Transverse colon (tissue), 3 donors: ENCODE measurements around the gene AP2A1.

Source experiments
- EP300 ChIP-seq: sonication (generic); formaldehyde crosslinking; IDR thresholded peaks from one replicate; pipeline ENCODE4 v1.6.1; 2017; ENCODE audit warnings: antibody characterized with exemption, low read depth
- POLR2AphosphoS5 ChIP-seq, 3 donors: sonication (generic); formaldehyde crosslinking; IDR thresholded peaks; one replicate each; pipeline ENCODE4 v1.6.1; 2016; ENCODE audit warnings: antibody characterized with exemption in 3 of 3

- TF ChIP-seq POLR2AphosphoS5 (IDR thresholded peaks at IDR 0.05) (no peak), EP300 (no peak)
Observed at GRCh38 chr19:49855676-49856573, 89.1 kb downstream of the AP2A1 start.
